ENCODE results near the gene TSPAN4. TPM values are rescaled to one million over a fixed set of nuclear protein-coding genes. Genes with fewer than 3 reads are reported as not detected.

The TSPAN4 gene
- total and polyA plus RNA-seq, 2 of the 13 experiments (the other 11 are each of a cell fraction or from before 2014, with no cell fraction given): 31.7 to 68.3 TPM

- TF ChIP-seq ZBTB40 (IDR thresholded peaks at IDR 0.05) (no peak), ZBTB40 (CRISPR knock-in tag; IDR thresholded peaks at IDR 0.05) (no peak), TMF1 (CRISPR knock-in tag; IDR thresholded peaks at IDR 0.05; ENCODE audit: low read depth) (no peak; the same call in 1 of the 2 replicates), ZNF512B (CRISPR knock-in tag; IDR thresholded peaks at IDR 0.05; ENCODE audit: borderline replicate concordance) (no peak), ZNF674 (CRISPR knock-in tag; IDR thresholded peaks at IDR 0.05; ENCODE audit: low read depth) (no peak), ARHGAP35 (CRISPR knock-in tag; IDR thresholded peaks at IDR 0.05; ENCODE audit: borderline replicate concordance) (no peak), MTA1 (CRISPR knock-in tag; IDR thresholded peaks at IDR 0.05; ENCODE audit: borderline replicate concordance) (peak; percentile 2; the same call in 1 of the 2 replicates), MYNN (CRISPR knock-in tag; IDR thresholded peaks at IDR 0.05; ENCODE audit: low read depth) (no peak), THAP8 (CRISPR knock-in tag; IDR thresholded peaks at IDR 0.05; ENCODE audit: borderline replicate concordance) (no peak), STAG1 (CRISPR knock-in tag; IDR thresholded peaks at IDR 0.05) (no peak), SATB2 (CRISPR knock-in tag; IDR thresholded peaks at IDR 0.05) (no peak)
- TF ChIP-seq, protein P1, sequence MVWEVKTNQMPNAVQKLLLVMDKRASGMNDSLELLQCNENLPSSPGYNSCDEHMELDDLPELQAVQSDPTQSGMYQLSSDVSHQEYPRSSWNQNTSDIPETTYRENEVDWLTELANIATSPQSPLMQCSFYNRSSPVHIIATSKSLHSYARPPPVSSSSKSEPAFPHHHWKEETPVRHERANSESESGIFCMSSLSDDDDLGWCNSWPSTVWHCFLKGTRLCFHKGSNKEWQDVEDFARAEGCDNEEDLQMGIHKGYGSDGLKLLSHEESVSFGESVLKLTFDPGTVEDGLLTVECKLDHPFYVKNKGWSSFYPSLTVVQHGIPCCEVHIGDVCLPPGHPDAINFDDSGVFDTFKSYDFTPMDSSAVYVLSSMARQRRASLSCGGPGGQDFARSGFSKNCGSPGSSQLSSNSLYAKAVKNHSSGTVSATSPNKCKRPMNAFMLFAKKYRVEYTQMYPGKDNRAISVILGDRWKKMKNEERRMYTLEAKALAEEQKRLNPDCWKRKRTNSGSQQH (CRISPR knock-in tag; IDR thresholded peaks at IDR 0.05; ENCODE audit: low read depth): no peak
Observed at GRCh38 chr11:795634-796564, 46.8 kb upstream of the TSPAN4 start (continued).
